ENCODE measurements around the gene ELMO1. TPM values are rescaled to one million over a fixed set of nuclear protein-coding genes. Genes with fewer than 3 reads are reported as not detected.

The ELMO1 gene
- total and polyA plus RNA-seq, 10 of the 15 experiments (the other 5 are each of a cell fraction or from before 2014, with no cell fraction given), result 22.6 to 85.9 (median 56.6) TPM

DNA sequence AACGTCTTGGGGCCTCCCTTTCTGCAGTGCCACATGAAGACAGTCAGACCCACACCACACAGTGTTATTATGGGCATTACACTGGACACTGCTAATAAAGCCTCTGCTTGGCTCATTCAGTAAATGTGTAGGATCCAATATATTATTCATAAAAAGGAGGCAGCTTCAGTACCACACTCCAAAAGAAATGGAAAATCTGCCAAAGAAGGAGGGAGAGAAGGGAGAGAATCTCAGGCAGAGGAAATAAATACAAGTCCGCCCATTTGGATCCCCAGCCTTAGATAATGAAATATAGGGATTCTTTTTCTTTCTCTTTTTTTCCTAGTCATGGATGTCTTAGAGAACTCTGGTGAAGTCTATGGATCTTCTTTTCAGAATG is 162.2 kb downstream of the ELMO1 start (continued):
- TF ChIP-seq PML (IDR thresholded peaks at IDR 0.05; ENCODE audit: low read length) (no peak), HDAC2 (IDR thresholded peaks at IDR 0.05) (no peak), SP1 (IDR thresholded peaks at IDR 0.05; ENCODE audit: low read depth, low read length) (no peak)
- TF ChIP-seq, protein P1, sequence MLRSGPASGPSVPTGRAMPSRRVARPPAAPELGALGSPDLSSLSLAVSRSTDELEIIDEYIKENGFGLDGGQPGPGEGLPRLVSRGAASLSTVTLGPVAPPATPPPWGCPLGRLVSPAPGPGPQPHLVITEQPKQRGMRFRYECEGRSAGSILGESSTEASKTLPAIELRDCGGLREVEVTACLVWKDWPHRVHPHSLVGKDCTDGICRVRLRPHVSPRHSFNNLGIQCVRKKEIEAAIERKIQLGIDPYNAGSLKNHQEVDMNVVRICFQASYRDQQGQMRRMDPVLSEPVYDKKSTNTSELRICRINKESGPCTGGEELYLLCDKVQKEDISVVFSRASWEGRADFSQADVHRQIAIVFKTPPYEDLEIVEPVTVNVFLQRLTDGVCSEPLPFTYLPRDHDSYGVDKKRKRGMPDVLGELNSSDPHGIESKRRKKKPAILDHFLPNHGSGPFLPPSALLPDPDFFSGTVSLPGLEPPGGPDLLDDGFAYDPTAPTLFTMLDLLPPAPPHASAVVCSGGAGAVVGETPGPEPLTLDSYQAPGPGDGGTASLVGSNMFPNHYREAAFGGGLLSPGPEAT (IDR thresholded peaks at IDR 0.05; ENCODE audit: low read depth), result no peak

DNA sequence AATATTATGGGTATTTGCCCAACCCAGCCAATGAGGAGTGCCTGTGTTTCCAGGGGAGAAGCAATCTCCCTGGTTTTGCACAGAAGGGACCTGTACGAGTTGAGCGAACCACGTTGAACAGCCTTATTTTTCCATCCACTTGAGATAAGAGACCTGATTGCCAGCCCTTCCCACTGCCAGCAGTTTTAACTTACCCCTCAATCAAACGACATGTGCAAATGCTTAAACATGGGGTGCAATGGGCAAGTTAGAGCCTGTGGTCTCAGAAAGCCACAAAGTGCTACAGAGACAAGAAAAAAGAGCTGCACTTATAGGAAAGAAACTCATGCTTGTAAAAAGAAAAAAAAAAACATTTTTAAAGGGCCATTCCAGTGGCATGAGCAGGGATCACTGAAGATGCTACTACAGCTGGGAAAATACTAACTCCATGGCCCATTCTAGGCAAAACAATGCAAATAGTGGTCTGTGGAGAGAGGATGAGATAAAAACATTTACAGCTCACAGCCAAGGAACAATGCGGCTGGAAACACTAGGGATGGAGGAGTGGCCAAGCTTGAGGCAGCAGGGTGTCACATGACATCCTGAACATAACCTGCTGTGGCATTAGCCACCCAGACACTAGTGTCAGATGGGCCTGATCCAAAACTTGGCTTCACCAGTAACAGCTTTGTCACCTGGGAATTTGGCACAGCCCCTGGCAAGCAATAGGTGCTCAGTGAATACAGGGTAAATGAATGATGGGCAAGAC is 162.8 kb downstream of the ELMO1 start:
- peaks cover 5% of the 10 kb centered on the region for H3K79me2 ChIP-seq (ENCODE audit: control insufficient read depth, insufficient read depth, low read length)
- ChIA-PET CTCF (interaction anchor here (0.7 to 8.0 kb wide), 26 partner anchors 10 to 446 kb away, joined by 3 to 298 read pairs (median 4); partner anchors contain the start of gene ELMO1), POLR2A (interaction anchor here (0.8 kb wide), 1 partner anchor 65 kb away, joined by 3 read pairs; no protein-coding TSS in a partner anchor), RAD21 (ENCODE audit: unreplicated experiment) (interaction anchor here (1.1 to 5.2 kb wide), 9 partner anchors 10 to 548 kb away, joined by 3 to 100 read pairs (median 5); no protein-coding TSS in a partner anchor), SMC1A (ENCODE audit: uncharacterized antibody, unreplicated experiment) (interaction anchor here (0.7 to 10.7 kb wide), 16 partner anchors 10 to 537 kb away, joined by 3 to 122 read pairs (median 5); no protein-coding TSS in a partner anchor)
- TF ChIP-seq, protein P2, sequence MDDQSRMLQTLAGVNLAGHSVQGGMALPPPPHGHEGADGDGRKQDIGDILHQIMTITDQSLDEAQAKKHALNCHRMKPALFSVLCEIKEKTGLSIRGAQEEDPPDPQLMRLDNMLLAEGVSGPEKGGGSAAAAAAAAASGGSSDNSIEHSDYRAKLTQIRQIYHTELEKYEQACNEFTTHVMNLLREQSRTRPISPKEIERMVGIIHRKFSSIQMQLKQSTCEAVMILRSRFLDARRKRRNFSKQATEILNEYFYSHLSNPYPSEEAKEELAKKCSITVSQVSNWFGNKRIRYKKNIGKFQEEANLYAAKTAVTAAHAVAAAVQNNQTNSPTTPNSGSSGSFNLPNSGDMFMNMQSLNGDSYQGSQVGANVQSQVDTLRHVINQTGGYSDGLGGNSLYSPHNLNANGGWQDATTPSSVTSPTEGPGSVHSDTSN (IDR thresholded peaks at IDR 0.05; ENCODE audit: insufficient replicate concordance, low read depth, low read length), result no peak
- TF ChIP-seq, protein P3, sequence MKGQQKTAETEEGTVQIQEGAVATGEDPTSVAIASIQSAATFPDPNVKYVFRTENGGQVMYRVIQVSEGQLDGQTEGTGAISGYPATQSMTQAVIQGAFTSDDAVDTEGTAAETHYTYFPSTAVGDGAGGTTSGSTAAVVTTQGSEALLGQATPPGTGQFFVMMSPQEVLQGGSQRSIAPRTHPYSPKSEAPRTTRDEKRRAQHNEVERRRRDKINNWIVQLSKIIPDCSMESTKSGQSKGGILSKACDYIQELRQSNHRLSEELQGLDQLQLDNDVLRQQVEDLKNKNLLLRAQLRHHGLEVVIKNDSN (IDR thresholded peaks at IDR 0.05; ENCODE audit: borderline replicate concordance, extremely low read length, insufficient read depth, low read depth, low read length), result peak; percentile 27
- no peaks in the 10 kb centered on the region for H3K9me3 ChIP-seq (replicated peaks; ENCODE audit: control insufficient read depth, insufficient read depth, low read length)
- FAIRE-seq (no peak), ATAC-seq (no peak), DNase-seq (ENCODE audit: low read depth, low spot score) (no peak)
- WGBS (ENCODE audit: insufficient coverage, insufficient replicate concordance, low lambda C conversion rate, missing lambda C conversion rate), result 75% methylated on average over 5 of the region's 5 CpGs
- H3K36me3 ChIP-seq (ENCODE audit: control insufficient read depth in 2 of 2, insufficient read depth in 2 of 2, low read length in 1 of 2), result no peaks in the 10 kb centered on the region
- no peak overlapping the region for H2AFZ ChIP-seq (ENCODE audit: control insufficient read depth, low read depth, low read length)
- in situ Hi-C loops (cut with MboI) (loop anchor here (5.0 kb wide), 1 partner anchor 56 kb away; no protein-coding TSS in a partner anchor), intact Hi-C loops (cut with micrococcal nuclease; ENCODE audit: unreplicated experiment) (loop anchor here (2.0 kb wide), 1 partner anchor 57 kb away; no protein-coding TSS in a partner anchor)
- 0 out of 2 replicates have a peak, but pooled peaks cover 3% of the 10 kb centered on the region for H4K20me1 ChIP-seq (ENCODE audit: control insufficient read depth, insufficient read depth)
- H3K4me2 ChIP-seq (ENCODE audit: control insufficient read depth, insufficient read depth), result no peak overlapping the region
- H3K27me3 ChIP-seq (replicated peaks in 1 of 2; ENCODE audit: control insufficient read depth in 2 of 2, insufficient read depth in 2 of 2, low read length in 1 of 2), result no peaks in the 10 kb centered on the region
- H3K27ac ChIP-seq (ENCODE audit: control insufficient read depth, insufficient read depth), result no peak overlapping the region
- H3K9ac ChIP-seq (ENCODE audit: control insufficient read depth, insufficient read depth, low read length), result no peak overlapping the region
- H3K4me1 ChIP-seq (ENCODE audit: control insufficient read depth, insufficient read depth, low read length), result peaks cover 11% of the 10 kb centered on the region
- H3K4me3 ChIP-seq, result no peak overlapping the region
- no TSS peak for BruUV-seq (replicated peaks)

All from GM12878 (cell line).